GM19043 (cell line): ENCODE results near the gene BRPF1.

Experiments
- ATAC-seq: cut with Tn5 transposase; IDR thresholded peaks from one replicate; pipeline ENCODE4 v1.9.1; 2021; ENCODE audit warnings: low read depth; ENCODE audit not compliant: unreplicated experiment

BRPF1 gene

DNA sequence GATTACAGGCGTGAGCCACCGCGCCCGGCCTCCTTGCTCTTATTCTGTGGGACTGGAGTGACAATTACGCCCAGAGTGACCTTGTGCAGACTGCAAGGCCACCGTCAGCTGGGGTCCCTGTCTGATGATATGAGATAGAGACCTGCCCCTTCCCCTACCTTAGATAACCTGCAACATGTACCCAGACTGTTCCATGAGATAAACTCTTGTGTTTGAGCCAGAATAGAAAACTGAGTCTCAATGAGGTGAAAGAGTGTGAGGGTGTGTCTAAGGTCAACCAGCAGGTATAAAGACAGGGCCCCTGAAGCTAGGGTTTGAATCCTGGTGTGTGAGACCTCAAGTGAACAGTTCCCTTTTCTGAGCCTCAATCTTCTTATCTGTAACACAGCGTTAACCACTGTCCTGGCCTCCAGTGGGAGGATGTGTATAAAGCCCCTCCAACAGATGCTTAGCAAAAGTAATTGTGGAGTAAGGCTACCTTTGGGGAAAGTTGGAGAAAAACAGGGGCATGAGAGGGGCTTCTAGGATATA is 54.7 kb downstream of the BRPF1 start:
- no peak for ATAC-seq

DNA sequence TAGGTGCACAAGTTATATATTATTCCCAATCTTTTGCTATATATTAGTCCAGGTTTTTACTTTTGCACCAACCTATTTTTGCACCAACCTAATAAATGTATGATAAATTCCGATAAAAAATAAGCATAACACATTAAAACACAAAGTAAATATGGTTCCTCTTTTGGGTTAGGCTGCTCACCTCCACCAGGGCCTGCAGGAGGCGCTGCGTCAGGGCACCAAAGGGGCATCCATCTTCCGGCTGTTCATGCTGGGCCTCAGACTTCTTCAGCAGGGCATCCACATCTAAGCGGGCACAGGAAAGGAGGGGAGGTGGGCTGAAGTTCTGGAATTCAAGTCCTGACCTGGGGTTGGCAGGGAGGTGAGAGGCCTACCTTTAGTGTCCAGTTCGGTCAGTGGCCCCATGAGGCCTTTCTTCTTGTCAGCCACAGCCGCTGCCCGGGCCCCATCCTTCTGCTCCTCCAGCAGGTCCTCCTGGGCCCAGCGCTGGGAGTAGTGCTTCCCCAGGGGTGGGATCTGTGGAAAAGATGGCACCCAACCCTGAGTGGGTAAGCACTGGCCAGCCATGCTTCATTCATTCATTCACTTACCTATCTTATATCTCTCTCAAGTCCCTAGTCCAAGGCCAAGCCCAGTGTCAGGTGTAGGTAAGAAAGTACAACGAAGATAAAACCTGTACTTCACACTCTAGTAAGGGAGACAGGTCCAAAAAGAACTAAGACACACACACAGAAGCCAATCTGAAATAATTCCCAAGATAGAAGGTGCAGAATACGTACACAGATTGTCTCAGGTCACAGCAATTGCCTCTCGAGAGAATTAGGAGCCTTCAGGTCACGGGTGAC is 55.5 kb downstream of the BRPF1 start:
- ATAC-seq, result no peak

DNA sequence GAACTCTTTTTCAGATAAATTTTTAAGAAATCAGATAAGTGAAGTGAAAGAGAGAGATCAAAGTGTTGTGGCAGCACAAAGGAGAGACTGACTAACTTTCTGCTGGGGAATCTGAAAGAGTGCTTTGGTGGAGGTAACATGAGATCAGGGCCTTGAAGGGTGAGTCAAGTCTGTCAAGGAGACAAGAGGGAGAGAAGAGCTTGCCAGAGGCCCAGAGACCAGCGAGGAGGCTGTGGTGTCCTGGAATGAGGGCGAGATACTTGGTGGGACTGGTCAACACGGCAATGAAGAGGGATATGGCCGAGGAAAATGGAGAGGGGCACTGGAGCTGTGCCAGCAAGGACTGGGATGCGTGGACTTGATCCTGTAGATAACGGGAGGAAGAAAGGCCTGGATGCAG is 56.2 kb downstream of the BRPF1 start:
- no peak for ATAC-seq

DNA sequence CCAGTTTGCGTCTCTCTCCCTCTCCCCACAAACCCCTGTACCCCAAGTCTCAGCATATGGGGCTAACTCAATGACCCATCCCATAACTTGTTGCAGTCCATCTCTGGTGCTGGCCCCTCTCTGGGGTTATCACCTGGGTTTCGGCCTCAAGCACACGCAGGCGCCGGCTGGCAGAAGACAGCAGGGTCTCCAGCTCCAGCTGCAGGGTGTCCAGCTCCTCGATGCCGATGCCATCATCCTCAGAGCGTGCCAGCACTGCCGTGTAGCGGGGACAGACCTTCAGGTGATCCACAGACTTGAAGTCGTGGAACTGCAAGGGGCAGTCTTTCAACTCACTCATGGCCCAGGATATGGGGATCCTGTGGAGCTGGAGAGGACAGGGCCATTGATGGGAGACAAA is 59.6 kb downstream of the BRPF1 start:
- ATAC-seq, result no peak

DNA sequence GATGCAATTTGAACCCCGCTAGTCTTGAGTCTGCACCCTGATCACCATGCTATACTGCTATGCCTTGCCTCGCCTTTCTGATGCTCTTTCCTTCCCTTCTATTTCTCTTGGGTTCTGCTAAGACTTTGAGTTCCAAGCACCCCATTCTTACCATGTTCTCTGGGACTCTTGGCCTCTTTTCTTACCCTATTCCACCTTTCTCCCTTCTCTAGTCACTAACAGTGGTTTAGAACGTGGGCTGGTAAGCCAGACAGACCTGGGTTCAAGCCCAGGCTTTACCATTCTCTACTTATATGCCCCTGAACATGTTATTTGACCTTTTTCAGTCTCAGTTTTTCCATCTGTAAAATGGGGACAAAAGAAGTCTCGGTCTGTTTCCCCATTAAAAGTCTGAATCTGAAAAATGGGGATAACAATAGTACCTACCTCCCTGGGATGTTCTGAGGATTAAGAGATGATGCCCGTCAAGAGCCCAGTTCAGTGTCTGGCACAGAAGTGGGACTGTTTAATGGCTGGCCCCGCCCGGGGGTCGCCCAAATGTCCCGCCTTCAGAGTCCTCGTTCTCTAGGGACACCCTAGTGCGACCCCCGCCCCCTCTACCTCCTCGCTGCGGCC is 60.4 kb downstream of the BRPF1 start:
- ATAC-seq, result no peak

DNA sequence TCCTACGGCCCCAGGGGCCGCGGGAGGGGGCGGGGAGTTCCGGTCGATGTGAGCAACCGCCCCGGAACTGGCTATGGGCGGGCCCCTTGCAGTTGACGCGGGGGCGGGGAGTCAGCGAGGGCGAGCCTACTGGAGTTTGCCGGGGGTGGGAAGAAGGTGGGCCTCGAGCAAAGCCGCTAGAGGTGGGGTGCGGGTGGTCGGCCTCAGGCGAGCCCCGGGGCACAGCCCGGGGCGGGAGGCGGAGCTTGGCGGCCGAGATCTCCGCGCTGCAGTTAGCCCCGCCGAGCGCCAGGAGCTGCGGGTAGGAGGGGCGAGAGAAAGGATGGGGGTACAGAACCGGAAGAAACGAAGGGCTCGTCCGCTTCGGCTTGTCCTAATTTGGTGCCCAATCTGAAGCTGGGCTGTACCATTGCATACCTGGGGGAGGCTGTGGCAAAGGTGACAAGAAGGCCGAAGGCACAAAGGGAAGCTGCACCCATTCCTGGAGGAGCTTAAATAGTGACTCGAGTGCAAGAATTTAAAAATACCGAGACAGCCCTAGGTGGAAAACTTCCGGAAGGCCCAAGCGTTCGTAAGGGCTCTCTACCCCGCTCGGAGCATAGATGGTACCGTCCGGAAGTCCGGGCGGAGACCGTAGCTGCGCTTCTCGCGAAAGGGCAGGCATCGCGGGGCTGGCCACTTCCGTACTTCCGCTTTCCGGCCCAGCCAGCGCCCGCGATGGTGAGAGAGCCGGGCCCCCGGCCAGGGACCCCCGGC is 61.0 kb downstream of the BRPF1 start, which contains the start of the genes ARPC4 and TADA3:
ARPC4 (plus strand) TSS at position 678 of the 756 bp plus-strand sequence; CDS start at position 718, 40 bp downstream.
TADA3 (minus strand) TSS at position 69 of the 756 bp plus-strand sequence. CDS start 1,007 bp downstream, outside the sequence.
- peak; percentile 74 for ATAC-seq

DNA sequence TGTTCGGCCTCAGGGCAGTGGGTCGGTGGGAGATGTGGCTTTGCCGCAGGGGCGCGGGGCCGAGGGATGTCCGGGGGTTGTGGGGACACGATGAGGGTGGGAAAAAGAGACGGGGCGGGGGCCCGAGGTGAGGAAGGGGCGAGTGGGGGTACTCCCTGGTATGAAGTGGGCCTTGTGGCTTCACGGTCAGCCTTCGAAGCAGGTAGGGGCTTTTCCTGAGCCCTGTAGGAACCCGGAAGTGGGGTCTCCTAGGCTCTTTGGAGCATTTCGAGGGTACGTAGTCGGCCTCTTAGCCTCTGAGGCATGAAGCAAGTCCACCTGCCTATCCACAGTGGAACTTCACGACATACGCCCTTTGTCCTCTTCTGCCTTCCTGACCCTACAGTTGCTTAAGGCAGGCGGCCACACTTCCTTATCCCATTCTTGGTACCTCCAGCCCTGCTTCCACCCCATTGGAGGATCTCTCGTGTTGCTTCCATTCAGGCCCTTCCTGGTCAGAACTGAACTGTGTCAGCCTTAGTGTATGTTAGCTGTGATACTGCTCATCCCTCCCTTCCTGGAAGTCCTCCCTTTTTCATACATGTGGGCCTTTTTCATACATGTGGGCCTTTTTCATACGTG is 61.7 kb downstream of the BRPF1 start:
- no peak for ATAC-seq

DNA sequence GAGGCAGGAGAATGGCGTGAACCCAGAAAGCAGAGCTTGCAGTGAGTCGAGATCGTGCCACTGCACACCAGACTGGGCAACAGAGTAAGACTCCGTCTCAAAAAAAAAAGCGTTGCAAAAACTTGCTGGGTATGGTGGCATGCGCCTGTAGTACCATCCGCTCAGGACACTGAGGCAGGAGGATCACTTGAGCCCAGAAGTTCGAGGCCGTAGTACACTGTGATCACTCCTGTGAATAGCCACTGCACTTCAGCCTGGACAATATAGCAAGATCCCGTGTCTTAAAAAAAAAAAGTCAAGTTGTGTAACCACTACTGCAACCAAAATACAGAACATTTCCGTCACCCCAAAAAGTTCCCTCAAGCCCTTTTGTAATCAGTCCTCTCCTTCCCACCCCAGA is 62.9 kb downstream of the BRPF1 start:
- no peak for ATAC-seq

DNA sequence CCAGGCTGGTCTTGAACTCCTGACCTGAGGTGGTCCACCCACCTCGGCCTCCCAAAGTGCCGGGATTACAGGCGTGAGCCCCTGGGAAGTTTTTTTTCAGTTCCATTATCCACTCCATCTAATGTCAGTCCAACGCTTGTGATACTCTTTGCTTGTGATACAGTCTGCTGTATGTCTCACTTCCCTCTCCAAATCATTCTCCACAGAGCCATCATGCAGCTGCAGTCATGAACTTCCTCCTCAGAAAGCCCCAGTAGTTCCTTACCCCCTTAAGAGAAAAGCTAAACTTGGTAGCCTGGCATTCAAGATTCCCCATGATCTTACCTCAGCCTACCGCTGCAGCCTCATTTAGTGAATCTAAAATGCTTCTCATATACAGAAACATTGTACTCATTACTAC is 63.7 kb downstream of the BRPF1 start:
- no peak for ATAC-seq

DNA sequence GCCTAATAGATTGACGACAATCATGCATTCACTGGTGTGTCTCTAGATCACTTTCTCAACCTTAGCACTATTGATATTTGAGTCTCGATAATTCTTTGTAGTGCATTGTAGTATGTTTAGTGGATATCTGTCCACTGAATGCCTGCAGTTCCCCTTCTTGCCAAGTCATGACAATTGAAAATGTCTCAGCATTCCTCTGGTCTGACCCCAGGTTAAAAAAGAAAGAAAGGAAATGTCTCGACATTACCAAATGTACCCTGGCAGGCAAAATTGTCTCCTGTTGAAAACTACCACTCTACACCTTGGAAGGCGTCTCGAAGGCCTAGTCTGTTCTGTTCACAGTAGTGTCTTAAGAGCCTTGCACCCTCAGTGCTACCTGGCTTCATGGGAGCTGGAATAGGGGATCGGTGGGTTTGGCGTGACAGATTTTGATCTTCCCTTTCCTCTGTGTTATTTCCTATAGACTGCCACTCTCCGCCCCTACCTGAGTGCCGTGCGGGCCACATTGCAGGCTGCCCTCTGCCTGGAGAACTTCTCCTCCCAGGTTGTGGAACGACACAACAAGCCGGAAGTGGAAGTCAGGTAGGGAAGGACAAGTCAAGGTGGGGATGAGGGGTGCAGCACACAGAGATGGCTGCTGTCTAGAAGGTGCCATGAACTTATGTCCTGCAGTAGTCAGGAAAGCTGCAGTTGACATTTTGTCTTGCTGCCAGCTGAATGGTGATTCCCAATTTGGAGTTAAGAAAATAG is 65.8 kb downstream of the BRPF1 start:
- ATAC-seq, result no peak
